Measurements from ENCODE around the gene GMPPB.

- TF ChIP-seq CTCF (IDR thresholded peaks at IDR 0.05) = no peak
- no peak for TF ChIP-seq POLR2AphosphoS5 (IDR thresholded peaks at IDR 0.05)
- no peak for TF ChIP-seq POLR2A (IDR thresholded peaks at IDR 0.05)
- TF ChIP-seq EP300 (IDR thresholded peaks at IDR 0.05) = no peak
Measured at GRCh38 chr3:49721596-49721895, 2.2 kb downstream of the GMPPB start.

Data from stomach (tissue), 4 donors.